ENCODE measurements around the gene GINS1.

GINS1 gene

GRCh38 chr20:25369529-25369928 is 37.9 kb upstream of the GINS1 start:
- no peak for DNase-seq (ENCODE audit: low read depth in 1 of 2, low spot score in 1 of 2)
- Histone ChIP-seq H3K27ac (replicated peaks) (no peak overlapping the region), H3K27me3 (ENCODE audit: insufficient read depth, poor library complexity, severe bottlenecking) (no peaks in the 10 kb centered on the region), H3K4me3 (replicated peaks; ENCODE audit: insufficient read depth, low read length) (no peak overlapping the region)
- TF ChIP-seq REST (IDR thresholded peaks at IDR 0.05; ENCODE audit: insufficient replicate concordance, low read depth): no peak
- TF ChIP-seq GABPA (IDR thresholded peaks at IDR 0.05; ENCODE audit: low read depth): no peak
- TF ChIP-seq POLR2AphosphoS5 (IDR thresholded peaks at IDR 0.05; ENCODE audit: low read depth): no peak
- no peak for TF ChIP-seq CTCF (IDR thresholded peaks at IDR 0.05; ENCODE audit: insufficient read depth, low read length)
- no peak for TF ChIP-seq SPI1 (IDR thresholded peaks at IDR 0.05; ENCODE audit: borderline replicate concordance, low read depth)

- no peak overlapping the region for H3K4me3 ChIP-seq (replicated peaks; ENCODE audit: insufficient read depth, low read length)
- H3K27ac ChIP-seq (replicated peaks): no peak overlapping the region
- TF ChIP-seq SPI1 (IDR thresholded peaks at IDR 0.05; ENCODE audit: borderline replicate concordance, low read depth): no peak
- TF ChIP-seq REST (IDR thresholded peaks at IDR 0.05; ENCODE audit: insufficient replicate concordance, low read depth): no peak
- TF ChIP-seq GABPA (IDR thresholded peaks at IDR 0.05; ENCODE audit: low read depth): no peak
- TF ChIP-seq POLR2AphosphoS5 (IDR thresholded peaks at IDR 0.05; ENCODE audit: low read depth): no peak
- TF ChIP-seq CTCF (IDR thresholded peaks at IDR 0.05; ENCODE audit: insufficient read depth, low read length): no peak
- DNase-seq (ENCODE audit: low read depth in 1 of 2, low spot score in 1 of 2): no peak
- H3K27me3 ChIP-seq (ENCODE audit: insufficient read depth, poor library complexity, severe bottlenecking): no peaks in the 10 kb centered on the region
Measured at GRCh38 chr20:25369971-25370370, 37.5 kb upstream of the GINS1 start.

GRCh38 chr20:25372584-25373336 is 34.7 kb upstream of the GINS1 start:
- no peak for TF ChIP-seq POLR2AphosphoS5 (IDR thresholded peaks at IDR 0.05; ENCODE audit: low read depth)
- TF ChIP-seq GABPA (IDR thresholded peaks at IDR 0.05; ENCODE audit: low read depth): no peak
- TF ChIP-seq REST (IDR thresholded peaks at IDR 0.05; ENCODE audit: insufficient replicate concordance, low read depth): no peak
- TF ChIP-seq CTCF (IDR thresholded peaks at IDR 0.05; ENCODE audit: insufficient read depth, low read length): no peak
- TF ChIP-seq SPI1 (IDR thresholded peaks at IDR 0.05; ENCODE audit: borderline replicate concordance, low read depth): no peak
- H3K4me3 ChIP-seq (replicated peaks; ENCODE audit: insufficient read depth, low read length): no peak overlapping the region
- DNase-seq (ENCODE audit: low read depth in 1 of 2, low spot score in 1 of 2): no peak
- no peak overlapping the region for H3K27ac ChIP-seq (replicated peaks)
- no peaks in the 10 kb centered on the region for H3K27me3 ChIP-seq (ENCODE audit: insufficient read depth, poor library complexity, severe bottlenecking)

All from HL-60 (cell line).